ENCODE results near the gene PRDM5. TPM values are rescaled to one million over a fixed set of nuclear protein-coding genes. Genes with fewer than 3 reads are reported as not detected.
"Not testable (repeated sequence)": the region's sequence is repeated elsewhere in the genome, so short reads cannot be mapped to it uniquely, and the experiment has no call there.

The PRDM5 gene
- polyA plus RNA-seq, 1 donor (not counting 4 experiments of a cell fraction or from before 2014, with no cell fraction given), result 3.6 TPM

- Histone ChIP-seq H3K79me2 (ENCODE audit: control insufficient read depth, insufficient read depth, low read length) (no peaks in the 10 kb centered on the region), H3K27ac (ENCODE audit: control insufficient read depth, insufficient read depth, low read length) (no peak overlapping the region), H3K36me3 (ENCODE audit: control insufficient read depth in 2 of 2, extremely low read depth in 1 of 2, insufficient read depth in 2 of 2, low read length in 2 of 2) (no peaks in the 10 kb centered on the region), H3K9ac (ENCODE audit: control insufficient read depth, extremely low read depth, insufficient read depth, low read length) (no peak overlapping the region), H4K20me1 (ENCODE audit: control insufficient read depth, extremely low read depth, insufficient read depth, low read length) (no peaks in the 10 kb centered on the region), H3K27me3 (ENCODE audit: control insufficient read depth, extremely low read depth, insufficient read depth, low read length) (no peaks in the 10 kb centered on the region), H3K9me3 (ENCODE audit: control insufficient read depth, low read depth, low read length) (no peaks in the 10 kb centered on the region), H3K9me1 (ENCODE audit: control insufficient read depth, extremely low read depth, insufficient read depth, low read length) (no peaks in the 10 kb centered on the region), H3K4me1 (ENCODE audit: control insufficient read depth, extremely low read depth, insufficient read depth, low read length) (no peaks in the 10 kb centered on the region), H3K4me3 (ENCODE audit: control insufficient read depth in 2 of 3, extremely low read depth in 1 of 3, insufficient read depth in 2 of 3, low read depth in 1 of 3, low read length in 3 of 3) (no peak overlapping the region), H2AFZ (ENCODE audit: control insufficient read depth, low read length) (no peak overlapping the region), H3K4me2 (ENCODE audit: control insufficient read depth, extremely low read depth, insufficient read depth, low read depth, low read length) (no peak overlapping the region)
- dilution Hi-C loops (cut with MboI; ENCODE audit: extremely low pct_ligation_motif_present, low sequenced_read_pairs), result no loop called here
- no peak for TF ChIP-seq CTCF (optimal IDR thresholded peaks at IDR 0.05 in 1 of 3, IDR thresholded peaks at IDR 0.05 in 1 of 3, conservative IDR thresholded peaks at IDR 0.05 in 1 of 3; ENCODE audit: extremely low read depth in 1 of 3, insufficient read depth in 2 of 3, low read length in 3 of 3)
- no peak for TF ChIP-seq EZH2 (IDR thresholded peaks at IDR 0.05; ENCODE audit: low read length)
- DNase-seq (ENCODE audit: low read depth, low spot score) (no peak), FAIRE-seq (no peak)
Measured at GRCh38 chr4:120658772-120659171, 263.8 kb downstream of the PRDM5 start.

GRCh38 chr4:120653804-120654573 is 268.5 kb downstream of the PRDM5 start:
- Histone ChIP-seq H2AFZ (ENCODE audit: control insufficient read depth, low read length) (no peak overlapping the region), H3K9me1 (ENCODE audit: control insufficient read depth, extremely low read depth, insufficient read depth, low read length) (no peaks in the 10 kb centered on the region), H3K27ac (ENCODE audit: control insufficient read depth, insufficient read depth, low read length) (no peak overlapping the region), H4K20me1 (ENCODE audit: control insufficient read depth, extremely low read depth, insufficient read depth, low read length) (no peaks in the 10 kb centered on the region), H3K4me1 (ENCODE audit: control insufficient read depth, extremely low read depth, insufficient read depth, low read length) (no peaks in the 10 kb centered on the region), H3K9ac (ENCODE audit: control insufficient read depth, extremely low read depth, insufficient read depth, low read length) (no peak overlapping the region), H3K4me3 (ENCODE audit: control insufficient read depth in 2 of 3, extremely low read depth in 1 of 3, insufficient read depth in 2 of 3, low read depth in 1 of 3, low read length in 3 of 3) (no peak overlapping the region), H3K36me3 (ENCODE audit: control insufficient read depth in 2 of 2, extremely low read depth in 1 of 2, insufficient read depth in 2 of 2, low read length in 2 of 2) (no peaks in the 10 kb centered on the region), H3K27me3 (ENCODE audit: control insufficient read depth, extremely low read depth, insufficient read depth, low read length) (no peaks in the 10 kb centered on the region), H3K9me3 (ENCODE audit: control insufficient read depth, low read depth, low read length) (no peaks in the 10 kb centered on the region), H3K4me2 (ENCODE audit: control insufficient read depth, extremely low read depth, insufficient read depth, low read depth, low read length) (no peak overlapping the region), H3K79me2 (ENCODE audit: control insufficient read depth, insufficient read depth, low read length) (no peaks in the 10 kb centered on the region)
- FAIRE-seq (no peak), DNase-seq (ENCODE audit: low read depth, low spot score) (no peak)
- TF ChIP-seq EZH2 (IDR thresholded peaks at IDR 0.05; ENCODE audit: low read length), result no peak
- dilution Hi-C loops (cut with MboI; ENCODE audit: extremely low pct_ligation_motif_present, low sequenced_read_pairs), result no loop called here

- dilution Hi-C loops (cut with MboI; ENCODE audit: extremely low pct_ligation_motif_present, low sequenced_read_pairs); H3K4me3 ChIP-seq (ENCODE audit: control insufficient read depth in 2 of 3, extremely low read depth in 1 of 3, insufficient read depth in 2 of 3, low read depth in 1 of 3, low read length in 3 of 3); H3K4me2 ChIP-seq (ENCODE audit: control insufficient read depth, extremely low read depth, insufficient read depth, low read depth, low read length); H3K9me3 ChIP-seq (ENCODE audit: control insufficient read depth, low read depth, low read length); FAIRE-seq; H3K9ac ChIP-seq (ENCODE audit: control insufficient read depth, extremely low read depth, insufficient read depth, low read length); H3K36me3 ChIP-seq (ENCODE audit: control insufficient read depth in 2 of 2, extremely low read depth in 1 of 2, insufficient read depth in 2 of 2, low read length in 2 of 2); H3K27me3 ChIP-seq (ENCODE audit: control insufficient read depth, extremely low read depth, insufficient read depth, low read length); H3K4me1 ChIP-seq (ENCODE audit: control insufficient read depth, extremely low read depth, insufficient read depth, low read length); DNase-seq (ENCODE audit: low read depth, low spot score); H4K20me1 ChIP-seq (ENCODE audit: control insufficient read depth, extremely low read depth, insufficient read depth, low read length); H3K27ac ChIP-seq (ENCODE audit: control insufficient read depth, insufficient read depth, low read length); H3K79me2 ChIP-seq (ENCODE audit: control insufficient read depth, insufficient read depth, low read length); H2AFZ ChIP-seq (ENCODE audit: control insufficient read depth, low read length); H3K9me1 ChIP-seq (ENCODE audit: control insufficient read depth, extremely low read depth, insufficient read depth, low read length): not testable (repeated sequence)
Measured at GRCh38 chr4:120648336-120648735, 274.2 kb downstream of the PRDM5 start.

Small RNAs within 50 kb of the gene (small RNA-seq; reads per million reads assigned to genes)
- 0 reads per million in 3 experiments for gene RNU6-550P (ENCODE audit: insufficient read length in 3 of 3, low read depth in 3 of 3, low replicate concordance in 1 of 3)

Other genes with a start within 250 kb of the PRDM5 start
- not detected in 3 replicates for gene NDNF, start 149.8 kb upstream of the PRDM5 start, polyA plus RNA-seq
- gene TNIP3, start 241.6 kb upstream of the PRDM5 start, polyA plus RNA-seq, result 0.04 TPM in 1 of 3 replicates, not detected in the others

Data from keratinocyte (primary cell).